Effector memory CD8-positive, alpha-beta T cell (primary cell): ENCODE results near the gene CABCOCO1.
"Not testable (repeated sequence)": the region's sequence is repeated elsewhere in the genome, so short reads cannot be mapped to it uniquely, and the experiment has no call there.

Experiments used
- ATAC-seq: fragments of 150-1000 bp; cut with Tn5 transposase; replicated peaks from 2 replicates; pipeline ENCODE4 v1.10.0; 2021; ENCODE audit warnings: mild to moderate bottlenecking, moderate library complexity
- DNase-seq, 3 experiments: peaks; one replicate each; pipeline ENCODE4 v3.0.0; 2021
- H3K27ac Mint-ChIP-seq, 2 donors: one replicate each; pipeline ENCODE4 v1.8.0; 2022; ENCODE audit warnings: mild to moderate bottlenecking in 2 of 2, mixed read lengths in 2 of 2, moderate library complexity in 2 of 2
- H3K27me3 Mint-ChIP-seq, 2 donors: one replicate each; pipeline ENCODE4 v1.8.0; 2022; ENCODE audit warnings: mixed read lengths in 2 of 2
- H3K36me3 Mint-ChIP-seq: one replicate; pipeline ENCODE4 v1.8.0; 2022; ENCODE audit warnings: mild to moderate bottlenecking, moderate library complexity, mixed read lengths; ENCODE audit not compliant: insufficient read depth
- H3K4me1 Mint-ChIP-seq, 2 donors: one replicate each; pipeline ENCODE4 v1.8.0; 2022; ENCODE audit warnings: low read depth in 2 of 2, mixed read lengths in 2 of 2
- H3K4me3 Mint-ChIP-seq, 2 donors: one replicate each; pipeline ENCODE4 v1.8.0; 2022; ENCODE audit warnings: mild to moderate bottlenecking in 2 of 2, mixed read lengths in 2 of 2, moderate library complexity in 2 of 2
- H3K9me3 Mint-ChIP-seq, 2 donors: one replicate each; pipeline ENCODE4 v1.8.0; 2022; ENCODE audit warnings: mixed read lengths in 2 of 2

The CABCOCO1 gene

DNA sequence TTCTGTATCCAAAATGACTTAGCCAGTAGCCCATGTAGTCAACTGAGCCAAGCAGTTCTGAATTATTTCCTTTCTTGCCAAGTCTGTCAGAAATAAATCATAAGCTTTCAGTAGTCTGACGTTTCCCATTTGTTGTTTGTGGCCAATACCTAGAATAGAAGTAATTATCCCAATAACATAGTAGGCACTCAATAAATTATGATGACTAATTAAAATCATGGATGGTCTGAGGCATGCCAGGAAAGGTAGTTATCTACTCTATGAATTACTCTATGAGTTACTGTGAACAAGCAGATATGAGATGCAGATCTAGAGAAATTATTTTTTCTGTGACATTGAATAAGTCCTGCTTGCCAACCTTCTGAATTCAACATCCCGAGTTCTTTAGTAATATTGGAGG is 2.3 kb downstream of the CABCOCO1 start:
- DNase-seq (no peak), ATAC-seq (no peak)
- Mint-ChIP-seq H3K27me3 (peaks cover 0 to 5% of the 10 kb centered on the region in 2 donors), H3K4me3 (no peak overlapping the region), H3K27ac (no peak overlapping the region), H3K36me3 (no peaks in the 10 kb centered on the region), H3K4me1 (no peaks in the 10 kb centered on the region), H3K9me3 (no peaks in the 10 kb centered on the region)

DNA sequence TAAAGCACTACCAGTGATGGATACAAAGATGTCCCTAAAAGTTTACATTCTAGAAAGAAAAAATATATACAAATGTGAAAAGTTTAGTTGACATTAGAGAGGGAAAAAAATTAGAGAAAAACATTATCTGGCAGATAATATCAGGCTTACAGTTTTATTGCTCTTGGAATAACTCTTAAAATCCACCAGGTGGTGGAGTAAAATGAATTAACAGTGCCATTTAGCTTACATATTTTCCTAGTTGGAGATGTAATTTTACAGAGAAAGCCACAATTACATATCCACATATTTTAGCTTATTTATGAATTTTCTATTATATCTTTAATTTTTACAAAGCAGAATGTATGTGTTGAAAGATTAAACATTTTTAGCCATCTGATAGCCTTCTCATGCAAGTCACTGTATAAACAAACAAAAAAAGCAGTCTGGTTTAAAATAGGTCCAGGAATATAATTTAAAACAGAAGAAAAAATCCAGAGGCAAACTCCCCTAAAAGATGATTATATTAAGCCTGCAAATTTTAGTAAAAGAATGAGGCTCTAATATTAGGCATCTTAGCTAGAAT is 6.5 kb downstream of the CABCOCO1 start:
- DNase-seq, result no peak
- H3K27me3 Mint-ChIP-seq, result peaks cover 0 to 5% of the 10 kb centered on the region in 2 donors
- no peaks in the 10 kb centered on the region for H3K9me3 Mint-ChIP-seq
- H3K36me3 Mint-ChIP-seq, result no peaks in the 10 kb centered on the region
- H3K4me3 Mint-ChIP-seq, result no peak overlapping the region
- no peak overlapping the region for H3K27ac Mint-ChIP-seq
- ATAC-seq, result no peak
- no peaks in the 10 kb centered on the region for H3K4me1 Mint-ChIP-seq

DNA sequence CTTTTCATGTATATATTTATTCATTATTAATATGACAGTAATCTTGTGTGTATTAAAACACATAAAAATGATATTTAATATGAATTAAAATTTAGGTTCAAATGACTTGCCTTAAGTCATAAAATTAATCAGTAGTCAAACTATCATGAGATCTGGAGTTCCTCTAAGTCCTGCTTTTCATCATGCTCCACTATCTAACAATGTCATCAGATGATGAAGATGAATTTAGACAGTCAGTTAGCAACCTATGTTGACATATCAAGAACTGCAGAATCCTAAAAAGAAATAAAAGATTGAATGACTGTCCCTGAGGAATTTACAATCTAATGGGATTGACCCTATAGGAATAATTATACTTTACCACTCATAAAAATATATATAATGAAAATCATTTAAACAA is 7.1 kb downstream of the CABCOCO1 start:
- DNase-seq, result no peak
- ATAC-seq, result no peak
- no peak overlapping the region for H3K27ac Mint-ChIP-seq
- no peaks in the 10 kb centered on the region for H3K36me3 Mint-ChIP-seq
- H3K27me3 Mint-ChIP-seq, result peaks cover 2 to 5% of the 10 kb centered on the region in 2 donors
- H3K9me3 Mint-ChIP-seq, result no peaks in the 10 kb centered on the region
- H3K4me1 Mint-ChIP-seq, result no peaks in the 10 kb centered on the region
- H3K4me3 Mint-ChIP-seq, result no peak overlapping the region

DNA sequence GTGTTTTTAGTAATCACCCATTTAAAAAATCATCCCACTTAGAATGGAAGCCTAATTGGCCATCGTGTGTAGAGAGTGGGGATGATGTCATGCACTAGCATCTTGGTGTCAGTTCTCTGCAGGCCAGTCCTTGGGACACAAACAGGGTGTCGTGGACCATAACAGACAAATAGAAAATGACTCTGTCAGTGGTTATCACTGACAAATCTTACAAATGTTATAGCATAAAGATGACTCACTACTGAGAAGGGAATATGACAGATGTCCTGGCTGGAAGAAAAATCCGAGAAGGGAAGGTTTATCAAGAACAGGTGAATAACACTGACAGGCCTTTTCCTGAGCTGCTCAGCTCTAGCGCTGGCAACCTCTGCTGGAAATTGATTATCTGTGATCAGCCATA is 10.6 kb downstream of the CABCOCO1 start:
- no peak for ATAC-seq
- Mint-ChIP-seq H3K27ac (no peak overlapping the region), H3K4me1 (no peaks in the 10 kb centered on the region), H3K36me3 (no peaks in the 10 kb centered on the region), H3K27me3 (peaks cover 0 to 8% of the 10 kb centered on the region in 2 donors), H3K4me3 (no peak overlapping the region), H3K9me3 (no peaks in the 10 kb centered on the region)
- DNase-seq, result no peak

DNA sequence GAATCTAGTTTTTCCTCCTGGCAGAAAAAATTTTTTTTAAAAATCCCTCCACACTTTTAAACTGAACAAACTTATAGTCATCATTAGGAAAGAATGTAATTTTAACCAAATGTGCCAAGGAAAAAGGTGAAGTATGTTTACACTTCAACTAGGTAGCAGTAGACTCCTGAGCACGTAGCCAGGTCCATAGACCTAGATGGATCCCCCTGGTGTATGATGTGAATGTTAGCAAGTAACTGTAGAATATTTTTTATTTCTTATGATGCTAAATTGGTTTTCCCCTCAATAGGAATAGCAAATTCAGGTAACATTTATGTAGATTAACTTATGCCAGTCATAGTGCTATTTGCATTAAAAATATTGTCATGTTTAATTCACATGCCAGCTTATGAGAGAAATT is 19.6 kb downstream of the CABCOCO1 start:
- Mint-ChIP-seq H3K4me1 (no peaks in the 10 kb centered on the region), H3K9me3 (no peaks in the 10 kb centered on the region), H3K4me3 (no peak overlapping the region), H3K27me3 (peaks cover 6 to 8% of the 10 kb centered on the region in 2 donors), H3K27ac (no peak overlapping the region), H3K36me3 (no peaks in the 10 kb centered on the region)
- ATAC-seq (no peak), DNase-seq (no peak)

DNA sequence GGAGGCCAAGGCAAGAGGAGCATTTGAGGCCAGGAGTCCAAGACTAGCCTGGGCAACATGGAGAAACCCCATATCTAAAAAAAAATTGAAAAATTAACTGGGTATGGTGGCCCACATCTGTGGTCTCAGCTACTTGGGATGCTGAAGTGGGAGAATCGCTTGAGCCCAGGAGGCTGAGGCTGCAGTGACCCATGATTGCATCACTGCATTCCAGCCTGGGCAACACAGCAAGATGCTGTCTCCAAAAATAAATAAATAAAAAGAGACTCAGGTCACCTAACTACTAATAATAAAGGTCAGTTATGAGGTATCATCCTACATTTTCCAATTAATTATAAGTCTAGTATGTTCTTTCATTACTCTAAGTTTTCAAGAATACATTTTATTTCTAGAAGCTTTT is 20.6 kb downstream of the CABCOCO1 start:
- H3K9me3 Mint-ChIP-seq, result no peaks in the 10 kb centered on the region

DNA sequence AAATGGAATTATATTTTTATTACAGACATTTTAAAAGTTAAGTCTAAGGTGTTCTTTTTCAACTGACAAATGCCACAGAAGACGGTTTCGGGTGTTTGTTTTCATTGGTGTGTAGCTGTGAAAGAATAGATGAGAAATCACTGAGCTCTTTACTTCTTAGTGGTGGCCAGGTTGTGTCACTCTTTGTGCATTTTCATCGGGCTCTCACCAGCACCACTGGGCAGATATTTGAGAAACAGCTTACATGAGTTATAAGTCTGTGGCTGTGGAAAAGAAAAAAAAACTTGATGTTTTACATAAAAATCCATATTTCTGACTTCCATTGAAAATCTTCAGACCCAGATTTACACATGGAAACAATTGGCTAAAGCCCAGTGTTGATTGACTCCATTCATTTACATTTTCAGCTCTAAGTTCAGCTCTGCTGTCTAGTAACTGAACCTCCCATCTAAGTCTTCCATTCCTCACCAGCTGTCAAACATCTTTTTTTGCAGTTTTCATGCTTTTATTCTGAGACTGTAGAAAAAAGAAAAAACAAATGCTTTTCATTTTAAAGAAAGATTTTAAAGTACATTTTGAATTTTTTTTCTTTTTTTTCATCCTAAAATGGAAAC is 22.3 kb downstream of the CABCOCO1 start:
- Mint-ChIP-seq H3K36me3 (no peaks in the 10 kb centered on the region), H3K27ac (no peak overlapping the region), H3K9me3 (no peaks in the 10 kb centered on the region), H3K4me1 (no peaks in the 10 kb centered on the region), H3K4me3 (no peak overlapping the region), H3K27me3 (peaks cover 6 to 8% of the 10 kb centered on the region in 2 donors)
- DNase-seq (no peak), ATAC-seq (no peak)

More for the DNA sequence above, 20.6 kb downstream of the CABCOCO1 start:
- H3K4me1 Mint-ChIP-seq, result no peaks in the 10 kb centered on the region
- no peak for ATAC-seq
- no peak overlapping the region for H3K4me3 Mint-ChIP-seq
- H3K27ac Mint-ChIP-seq, result no peak overlapping the region
- peaks cover 6 to 8% of the 10 kb centered on the region in 2 donors for H3K27me3 Mint-ChIP-seq
- no peaks in the 10 kb centered on the region for H3K36me3 Mint-ChIP-seq
- no peak for DNase-seq

DNA sequence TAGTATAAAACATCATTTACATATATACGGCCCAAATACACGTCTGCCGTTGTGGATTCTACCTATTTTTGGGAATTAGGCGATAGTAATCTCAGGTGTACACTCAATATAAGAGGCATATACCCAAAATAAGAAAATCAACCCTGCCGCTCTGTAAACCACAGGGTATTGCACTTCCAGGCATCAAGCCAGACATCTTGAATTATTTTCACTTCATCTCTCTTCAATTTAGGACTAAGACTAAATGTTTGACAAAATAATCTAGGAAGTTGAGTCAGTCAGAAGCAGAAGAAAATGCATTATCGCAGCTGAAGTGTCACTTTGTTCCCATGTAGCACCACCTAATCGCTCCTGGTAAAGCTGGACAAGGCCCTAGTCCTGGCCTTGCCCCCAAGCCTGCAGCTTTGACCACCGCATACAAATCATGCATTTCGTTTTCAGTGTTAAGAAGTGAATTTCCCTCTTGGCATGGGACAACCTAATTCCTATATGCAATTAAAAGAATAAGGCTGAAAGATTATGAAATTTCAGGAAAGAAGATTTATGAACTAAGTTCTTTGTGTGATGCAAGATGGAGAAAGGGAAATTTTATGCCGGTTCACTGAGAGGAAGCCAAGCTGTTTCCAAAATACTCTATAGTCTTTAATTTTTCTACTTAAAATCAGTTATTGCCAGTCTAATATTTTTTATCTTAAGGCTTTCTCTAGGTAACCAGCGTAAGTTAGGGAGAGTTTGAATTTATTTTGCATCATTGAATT is 26.0 kb downstream of the CABCOCO1 start:
- H3K27ac Mint-ChIP-seq, result no peak overlapping the region
- H3K27me3 Mint-ChIP-seq, result peaks cover 20 to 25% of the 10 kb centered on the region in 2 donors
- no peak overlapping the region for H3K4me3 Mint-ChIP-seq
- H3K36me3 Mint-ChIP-seq, result no peaks in the 10 kb centered on the region
- DNase-seq (no peak), ATAC-seq (no peak)
- H3K4me1 Mint-ChIP-seq, result no peaks in the 10 kb centered on the region
- H3K9me3 Mint-ChIP-seq, result peaks cover 0 to 2% of the 10 kb centered on the region in 2 donors

DNA sequence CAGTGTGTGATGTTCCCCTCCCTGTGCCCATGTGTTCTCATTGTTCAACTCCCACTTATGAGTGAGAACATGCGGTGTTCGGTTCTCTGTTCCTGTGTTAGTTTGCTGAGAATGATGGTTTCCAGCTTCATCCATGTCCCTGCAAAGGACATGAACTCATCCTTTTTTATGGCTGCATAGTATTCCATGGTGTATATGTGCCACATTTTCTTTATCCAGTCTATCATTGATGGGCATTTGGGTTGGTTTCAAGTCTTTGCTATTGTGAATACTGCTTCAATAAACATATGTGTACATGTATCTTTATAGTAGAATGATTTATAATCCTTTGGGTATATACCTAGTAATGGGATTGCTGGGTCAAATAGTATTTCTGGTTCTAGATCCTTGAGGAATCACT is 28.9 kb downstream of the CABCOCO1 start:
- H3K27ac Mint-ChIP-seq, H3K9me3 Mint-ChIP-seq, H3K36me3 Mint-ChIP-seq, H3K4me1 Mint-ChIP-seq, DNase-seq, H3K4me3 Mint-ChIP-seq, ATAC-seq: not testable (repeated sequence)
- H3K27me3 Mint-ChIP-seq, result peaks cover 26 to 33% of the 10 kb centered on the region in 2 donors

DNA sequence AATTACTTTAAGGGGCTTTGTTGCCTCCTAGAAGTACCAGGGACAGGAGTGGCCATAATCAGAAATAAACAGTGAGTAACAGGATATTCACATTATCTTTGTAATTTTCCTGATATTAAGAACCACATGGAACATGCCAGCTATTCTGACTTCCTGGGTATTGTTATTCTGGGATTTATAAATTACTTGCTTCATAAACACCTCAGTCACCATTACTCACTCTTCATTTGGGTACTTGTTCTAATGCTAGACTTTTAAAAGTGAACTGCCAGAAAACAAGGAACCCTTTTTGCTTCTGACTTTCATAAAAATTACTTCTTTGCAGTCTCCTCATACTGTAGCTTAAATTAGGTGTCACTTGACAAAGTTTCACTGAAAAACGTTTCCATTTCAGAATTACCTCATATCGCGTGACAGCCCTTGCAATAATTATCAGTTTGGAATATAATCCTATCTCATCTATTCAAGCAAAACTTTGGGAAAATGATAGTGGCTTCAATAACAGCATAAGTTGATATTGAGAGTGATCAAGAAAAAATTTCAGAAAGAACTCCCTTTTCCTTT is 29.8 kb downstream of the CABCOCO1 start:
- Mint-ChIP-seq H3K27ac (no peak overlapping the region), H3K36me3 (no peaks in the 10 kb centered on the region), H3K4me3 (no peak overlapping the region), H3K27me3 (peaks cover 26 to 33% of the 10 kb centered on the region in 2 donors), H3K9me3 (peaks cover 0 to 2% of the 10 kb centered on the region in 2 donors), H3K4me1 (no peaks in the 10 kb centered on the region)
- DNase-seq, result no peak
- no peak for ATAC-seq

DNA sequence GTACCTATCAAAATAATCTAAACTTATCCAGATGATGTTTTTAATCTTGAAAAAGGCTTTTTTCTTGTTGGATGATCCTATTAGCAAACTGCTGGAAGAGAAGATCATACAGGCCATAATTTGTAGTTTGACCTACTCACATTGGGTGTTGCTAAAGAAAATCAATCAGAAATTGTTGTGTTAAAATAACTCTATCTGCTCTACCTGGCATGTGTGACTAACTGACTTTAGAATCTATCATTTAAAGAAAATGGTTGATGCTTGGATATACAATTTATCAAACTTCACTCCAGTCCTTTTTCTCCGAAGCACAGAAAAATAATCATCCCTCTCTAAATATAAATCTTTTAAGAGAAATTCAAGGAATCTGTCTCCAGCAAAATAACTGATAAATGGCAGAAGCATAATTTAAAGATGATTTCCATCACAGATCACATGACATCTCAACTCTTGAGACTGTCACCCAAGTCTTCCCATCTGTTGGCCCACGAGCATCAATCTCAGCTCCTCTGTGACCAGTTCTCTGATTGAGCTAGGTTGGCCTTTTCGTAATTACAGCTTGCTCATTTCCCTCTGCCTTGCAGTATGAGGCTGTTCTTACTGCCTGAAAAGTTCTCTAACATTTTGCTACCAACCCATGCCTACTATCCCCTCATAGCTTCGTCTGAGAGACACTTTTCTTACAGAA is 36.4 kb downstream of the CABCOCO1 start:
- H3K4me1 Mint-ChIP-seq, result no peaks in the 10 kb centered on the region
- no peaks in the 10 kb centered on the region for H3K36me3 Mint-ChIP-seq
- no peak overlapping the region for H3K27ac Mint-ChIP-seq
- peaks cover 5 to 22% of the 10 kb centered on the region in 2 donors for H3K27me3 Mint-ChIP-seq
- DNase-seq (no peak), ATAC-seq (no peak)
- no peaks in the 10 kb centered on the region for H3K9me3 Mint-ChIP-seq
- H3K4me3 Mint-ChIP-seq, result no peak overlapping the region

DNA sequence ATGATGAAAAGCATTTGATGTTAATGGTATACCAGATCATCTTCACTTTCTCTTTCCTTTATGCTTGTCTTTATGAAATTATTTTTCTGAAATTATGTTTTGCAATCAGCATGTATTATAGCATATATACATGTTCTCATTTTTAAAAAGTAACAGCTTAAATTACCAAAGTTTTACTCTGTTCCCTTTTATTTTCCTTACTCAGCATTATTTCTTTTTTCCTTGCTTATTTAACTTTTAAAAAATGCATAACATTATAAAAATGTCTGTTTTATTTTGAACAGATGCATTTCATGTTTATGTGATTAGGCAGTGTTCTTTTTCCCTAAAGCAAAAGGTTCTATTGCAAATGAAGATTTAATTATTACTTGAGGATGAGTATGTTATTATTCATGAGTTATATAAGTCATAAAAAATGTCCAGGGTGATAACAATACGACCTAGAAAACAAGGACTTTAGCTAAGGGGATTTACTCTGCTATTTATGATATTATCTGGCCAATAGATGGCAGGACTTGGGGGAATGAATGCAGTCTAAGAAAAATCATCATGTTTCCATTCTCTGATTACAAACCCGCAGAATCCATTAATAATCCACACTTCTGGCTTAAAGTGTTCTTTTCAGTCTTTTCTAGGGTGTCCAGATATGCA is 38.5 kb downstream of the CABCOCO1 start:
- H3K4me3 Mint-ChIP-seq, result no peak overlapping the region
- no peaks in the 10 kb centered on the region for H3K9me3 Mint-ChIP-seq
- H3K27me3 Mint-ChIP-seq, result peaks cover 0 to 6% of the 10 kb centered on the region in 2 donors
- H3K36me3 Mint-ChIP-seq, result no peaks in the 10 kb centered on the region
- DNase-seq, result no peak
- ATAC-seq, result no peak
- no peaks in the 10 kb centered on the region for H3K4me1 Mint-ChIP-seq
- H3K27ac Mint-ChIP-seq, result no peak overlapping the region

DNA sequence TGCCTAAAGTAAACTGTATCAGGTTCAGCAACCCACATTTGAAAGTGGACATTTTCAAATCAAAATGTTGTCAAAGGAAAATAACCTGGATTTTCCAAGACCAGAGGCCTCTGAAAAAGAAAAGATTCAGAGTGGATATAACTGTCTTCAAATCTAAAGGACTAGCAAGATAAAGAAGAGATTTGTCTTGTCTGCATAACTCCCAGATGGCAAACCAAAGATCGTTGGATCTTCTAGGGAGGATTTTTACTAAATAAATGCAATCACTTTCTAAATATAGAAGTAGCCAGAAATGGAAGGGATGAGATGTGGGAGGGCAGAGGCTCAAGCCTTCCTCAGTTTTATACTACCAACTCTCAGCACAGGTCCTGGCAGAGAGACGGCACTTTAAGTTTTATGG is 39.0 kb downstream of the CABCOCO1 start:
- Mint-ChIP-seq H3K4me3 (no peak overlapping the region), H3K27ac (no peak overlapping the region)

More for the DNA sequence above, 39.0 kb downstream of the CABCOCO1 start:
- Mint-ChIP-seq H3K27me3 (peaks cover 3 to 8% of the 10 kb centered on the region in 2 donors), H3K36me3 (no peaks in the 10 kb centered on the region), H3K4me1 (no peaks in the 10 kb centered on the region), H3K9me3 (no peaks in the 10 kb centered on the region)
- ATAC-seq (no peak), DNase-seq (no peak)
